GM12878 (cell line): ENCODE measurements around the gene WWTR1. TPM values are rescaled to one million over a fixed set of nuclear protein-coding genes. Genes with fewer than 3 reads are reported as not detected.

Experiments
- ATAC-seq: fragments of 200-7000 bp; cut with Tn5 transposase; 3 replicates; pipeline ENCODE4 v1.9.1; 2020; ENCODE audit warnings: mild to moderate bottlenecking, moderate library complexity
- BruUV-seq: library from RNA; stranded (reverse); fragments of 400-500 nt; replicated peaks from 2 replicates; lab custom pipeline; 2021; lab: Mats Ljungman, UMichigan
- CTCF ChIA-PET: fragments of 300-600 bp; sonication (Branson Sonifier 250); formaldehyde crosslinking; extraction: SDS; loops from one replicate; lab custom pipeline; 2021; ENCODE audit warnings: inconsistent platforms; lab: Yijun Ruan, JAX
- POLR2A ChIA-PET: fragments of 350-600 bp; formaldehyde crosslinking; extraction: SDS; loops from one replicate; lab custom pipeline; 2021; ENCODE audit warnings: inconsistent platforms; lab: Charles Lee
- RAD21 ChIA-PET: fragments of 300-600 bp; sonication (Branson Sonifier 250); formaldehyde crosslinking; loops from one replicate; lab custom pipeline; 2023; ENCODE audit warnings: antibody characterized with exemption; ENCODE audit not compliant: unreplicated experiment; lab: Charles Lee
- SMC1A ChIA-PET: fragments of 300-600 bp; sonication (Branson Sonifier 250); formaldehyde crosslinking; loops from one replicate; lab custom pipeline; 2023; ENCODE audit not compliant: unreplicated experiment, uncharacterized antibody; lab: Charles Lee
- DNase-seq: peaks from one replicate; pipeline ENCODE4 v3.0.0-alpha.2; 2011; ENCODE audit warnings: low read depth, low spot score
- FAIRE-seq: peaks from 3 replicates; lab custom pipeline; 2011; peaks lifted over from hg19 to GRCh38; lab: Jason Lieb, UNC
- H2AFZ ChIP-seq: 2 replicates; pipeline ENCODE4 v1.6.0; 2011; ENCODE audit warnings: low read depth, low read length, control low read depth; ENCODE audit not compliant: control insufficient read depth
- H3K27ac ChIP-seq: 2 replicates; pipeline ENCODE4 v1.5.1; 2011; ENCODE audit warnings: control low read depth; ENCODE audit not compliant: control insufficient read depth, insufficient read depth
- H3K27me3 ChIP-seq, 2 experiments: replicated peaks in 1 of 2; 2 replicates each; pipeline versions ENCODE4 v1.6.0 to v1.6.1; 2011; ENCODE audit warnings: low read length in 1 of 2; ENCODE audit not compliant: control insufficient read depth in 2 of 2, insufficient read depth in 2 of 2
- H3K36me3 ChIP-seq, 2 experiments: 2 replicates each; pipeline ENCODE4 v1.5.1; 2011; ENCODE audit warnings: low read length in 1 of 2; ENCODE audit not compliant: control insufficient read depth in 2 of 2, insufficient read depth in 2 of 2
- H3K4me1 ChIP-seq: 2 replicates; pipeline ENCODE4 v1.6.1; 2011; ENCODE audit warnings: mild to moderate bottlenecking, low read length, moderate library complexity, mixed read lengths; ENCODE audit not compliant: control insufficient read depth, insufficient read depth
- H3K4me2 ChIP-seq: 2 replicates; pipeline ENCODE4 v1.6.0; 2011; ENCODE audit warnings: control low read depth; ENCODE audit not compliant: control insufficient read depth, insufficient read depth
- H3K4me3 ChIP-seq: fragments of 200-600 bp; sonication (generic); 2 replicates; pipeline ENCODE4 v1.5.1; 2016
- H3K79me2 ChIP-seq: 2 replicates; pipeline ENCODE4 v1.6.0; 2011; ENCODE audit warnings: low read length; ENCODE audit not compliant: control insufficient read depth, insufficient read depth
- H3K9ac ChIP-seq: 2 replicates; pipeline ENCODE4 v1.8.0; 2011; ENCODE audit warnings: low read length, control low read depth, mixed read lengths; ENCODE audit not compliant: control insufficient read depth, insufficient read depth
- H3K9me3 ChIP-seq: replicated peaks from 3 replicates; pipeline ENCODE4 v1.5.1; 2011; ENCODE audit warnings: mild to moderate bottlenecking, low read length; ENCODE audit not compliant: control insufficient read depth, insufficient read depth
- H4K20me1 ChIP-seq: 2 replicates; pipeline ENCODE4 v1.6.0; 2011; ENCODE audit not compliant: control insufficient read depth, insufficient read depth
- BCL3 ChIP-seq: IDR thresholded peaks from 2 replicates; pipeline ENCODE4 v1.6.1; 2011; ENCODE audit warnings: borderline replicate concordance, low read depth, mild to moderate bottlenecking, moderate library complexity, low read length; ENCODE audit not compliant: insufficient read depth, poor library complexity, severe bottlenecking
- GATAD2B ChIP-seq: fragments of 450-650 bp; conservative IDR thresholded peaks from 2 replicates; pipeline ENCODE4 v1.6.1; 2017; ENCODE audit warnings: low read depth, mild to moderate bottlenecking, moderate library complexity
- HDGF ChIP-seq: fragments of 450-650 bp; IDR thresholded peaks from 2 replicates; pipeline ENCODE4 v1.6.1; 2016; ENCODE audit warnings: antibody characterized with exemption
- LARP7 ChIP-seq: fragments of 450-650 bp; IDR thresholded peaks from 2 replicates; pipeline ENCODE4 v1.6.1; 2017; ENCODE audit warnings: mild to moderate bottlenecking
- MLLT1 ChIP-seq: fragments of 450-650 bp; IDR thresholded peaks from 2 replicates; pipeline ENCODE4 v1.6.1; 2016; ENCODE audit warnings: mild to moderate bottlenecking
- NFIC ChIP-seq: IDR thresholded peaks from 2 replicates; pipeline ENCODE4 v1.6.1; 2012; ENCODE audit warnings: low read depth, mild to moderate bottlenecking, inconsistent platforms, low read length, moderate library complexity
- POLR2AphosphoS2 ChIP-seq: IDR thresholded peaks from 2 replicates; pipeline ENCODE4 v1.6.1; 2011; ENCODE audit warnings: low read depth, mild to moderate bottlenecking, low read length, improper control_type of control experiment, moderate library complexity
- TARDBP ChIP-seq: IDR thresholded peaks from 2 replicates; pipeline ENCODE4 v1.6.1; 2016; ENCODE audit warnings: borderline replicate concordance
- ZNF217 ChIP-seq: fragments of 450-650 bp; IDR thresholded peaks from 2 replicates; pipeline ENCODE4 v1.6.1; 2017; ENCODE audit warnings: antibody characterized with exemption, mild to moderate bottlenecking
- ZNF24 ChIP-seq: fragments of 450-650 bp; IDR thresholded peaks from 2 replicates; pipeline ENCODE4 v1.6.1; 2017; ENCODE audit warnings: antibody characterized with exemption, mild to moderate bottlenecking
- ZNF622 ChIP-seq: fragments of 450-650 bp; IDR thresholded peaks from 2 replicates; pipeline ENCODE4 v1.6.1; 2017; ENCODE audit warnings: mild to moderate bottlenecking, inconsistent platforms
- whole genome bisulfite sequencing: methylation state at CpG from one replicate; pipeline ENCODE4 v1.1.6; 2016; ENCODE audit warnings: low lambda C conversion rate; ENCODE audit not compliant: insufficient replicate concordance, insufficient coverage; ENCODE audit errors: missing lambda C conversion rate; 5-methylcytosine and 5-hydroxymethylcytosine counted together
- in situ Hi-C: fragments of 300-500 bp; cut with MboI; formaldehyde crosslinking; loops from 9 replicates; pipeline ENCODE4 v1.14.3; 2018; ENCODE audit warnings: mixed read lengths
- intact Hi-C: fragments of 100-400 bp; cut with micrococcal nuclease; formaldehyde crosslinking; loops from one replicate; pipeline ENCODE4 v1.14.2; 2022; ENCODE audit not compliant: unreplicated experiment
- polyA plus RNA-seq, 11 experiments: library from polyadenylated mRNA; depleted of rRNA in 4 of 11; unstranded in 6 of 11; stranded (reverse) in 5 of 11; fragments of >200 nt; fragmentation: Nextera tagmentation in 4 of 11; fragmentation: Illumina TruSeq in 1 of 11; extraction: Ambion mirVana in 4 of 11; extraction: Trizol in 1 of 11; gene quantifications; 1 replicate in 1 of 11; 2 replicates in 10 of 11; pipeline versions ENCODE4 v1.2.1 to v1.2.3, GENCODE V29; 2011 to 2016; ENCODE audit warnings: inconsistent platforms in 2 of 11, missing spikeins in 2 of 11, low read depth in 1 of 11
- total RNA-seq, 4 experiments: library from RNA; depleted of rRNA in 3 of 4; stranded (reverse); fragments of >200 nt in 3 of 4; fragmentation: Illumina TruSeq in 1 of 4; extraction: Trizol in 1 of 4; gene quantifications; 2 replicates each; pipeline versions ENCODE4 v1.2.1 to v1.2.3, GENCODE V29; 2013 to 2021
- TF ChIP-seq, protein P1 (sequence below): IDR thresholded peaks from 2 replicates; pipeline ENCODE4 v1.6.1; 2012; ENCODE audit warnings: mild to moderate bottlenecking, low read depth, low read length

WWTR1 gene
- total and polyA plus RNA-seq, 10 of the 15 experiments (the other 5 are each of a cell fraction or from before 2014, with no cell fraction given) = 2.5 to 18.5 (median 5.8) TPM

GRCh38 chr3:149572796-149573414 lies 84.9 kb downstream of the WWTR1 start:
- Histone ChIP-seq H3K4me3 (no peak overlapping the region), H3K27me3 (no peaks in the 10 kb centered on the region), H3K4me1 (peaks cover 39% of the 10 kb centered on the region), H3K9me3 (no peaks in the 10 kb centered on the region), H3K27ac (no peak overlapping the region), H3K79me2 (peaks cover 15% of the 10 kb centered on the region), H3K4me2 (no peak overlapping the region), H4K20me1 (no peaks in the 10 kb centered on the region), H2AFZ (no peak overlapping the region), H3K36me3 (peaks cover 6% of the 10 kb centered on the region in 2 experiments; a peak in 3 of 4 replicates), H3K9ac (no peak overlapping the region)
- ATAC-seq (no peak), FAIRE-seq (no peak), DNase-seq (no peak)
- no peak for TF ChIP-seq HDGF
- no peak for TF ChIP-seq POLR2AphosphoS2
- TF ChIP-seq ZNF217 = no peak
- no peak for TF ChIP-seq BCL3
- no peak for TF ChIP-seq LARP7
- TF ChIP-seq TARDBP = no peak
- TF ChIP-seq, protein P1, sequence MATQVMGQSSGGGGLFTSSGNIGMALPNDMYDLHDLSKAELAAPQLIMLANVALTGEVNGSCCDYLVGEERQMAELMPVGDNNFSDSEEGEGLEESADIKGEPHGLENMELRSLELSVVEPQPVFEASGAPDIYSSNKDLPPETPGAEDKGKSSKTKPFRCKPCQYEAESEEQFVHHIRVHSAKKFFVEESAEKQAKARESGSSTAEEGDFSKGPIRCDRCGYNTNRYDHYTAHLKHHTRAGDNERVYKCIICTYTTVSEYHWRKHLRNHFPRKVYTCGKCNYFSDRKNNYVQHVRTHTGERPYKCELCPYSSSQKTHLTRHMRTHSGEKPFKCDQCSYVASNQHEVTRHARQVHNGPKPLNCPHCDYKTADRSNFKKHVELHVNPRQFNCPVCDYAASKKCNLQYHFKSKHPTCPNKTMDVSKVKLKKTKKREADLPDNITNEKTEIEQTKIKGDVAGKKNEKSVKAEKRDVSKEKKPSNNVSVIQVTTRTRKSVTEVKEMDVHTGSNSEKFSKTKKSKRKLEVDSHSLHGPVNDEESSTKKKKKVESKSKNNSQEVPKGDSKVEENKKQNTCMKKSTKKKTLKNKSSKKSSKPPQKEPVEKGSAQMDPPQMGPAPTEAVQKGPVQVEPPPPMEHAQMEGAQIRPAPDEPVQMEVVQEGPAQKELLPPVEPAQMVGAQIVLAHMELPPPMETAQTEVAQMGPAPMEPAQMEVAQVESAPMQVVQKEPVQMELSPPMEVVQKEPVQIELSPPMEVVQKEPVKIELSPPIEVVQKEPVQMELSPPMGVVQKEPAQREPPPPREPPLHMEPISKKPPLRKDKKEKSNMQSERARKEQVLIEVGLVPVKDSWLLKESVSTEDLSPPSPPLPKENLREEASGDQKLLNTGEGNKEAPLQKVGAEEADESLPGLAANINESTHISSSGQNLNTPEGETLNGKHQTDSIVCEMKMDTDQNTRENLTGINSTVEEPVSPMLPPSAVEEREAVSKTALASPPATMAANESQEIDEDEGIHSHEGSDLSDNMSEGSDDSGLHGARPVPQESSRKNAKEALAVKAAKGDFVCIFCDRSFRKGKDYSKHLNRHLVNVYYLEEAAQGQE = no peak
- TF ChIP-seq GATAD2B = no peak
- no peak for TF ChIP-seq ZNF622
- TF ChIP-seq NFIC = no peak
- TF ChIP-seq MLLT1 = no peak
- no peak for TF ChIP-seq ZNF24
- in situ Hi-C loops = no loop called here
- 98% methylated on average over 6 of the region's 6 CpGs for WGBS
- ChIA-PET CTCF (interaction anchor here (1.1 to 10.2 kb wide), 11 partner anchors 10 to 198 kb away, joined by 3 to 253 read pairs (median 6); partner anchors contain the start of genes COMMD2 and WWTR1), POLR2A (interaction anchor here (0.5 to 5.2 kb wide), 8 partner anchors 11 to 154 kb away, joined by 3 to 25 read pairs (median 6); partner anchors contain the start of gene WWTR1), RAD21 (interaction anchor here (0.8 to 11.0 kb wide), 8 partner anchors 11 to 144 kb away, joined by 3 to 272 read pairs (median 3); partner anchors contain the start of gene WWTR1), SMC1A (interaction anchor here (0.7 to 16.2 kb wide), 14 partner anchors 13 to 235 kb away, joined by 3 to 505 read pairs (median 8); partner anchors contain the start of gene WWTR1)
- intact Hi-C loops = no loop called here
- no TSS peak for BruUV-seq
